Lung (tissue), 12 donors: ENCODE results near the gene RERE. TPM values are rescaled to one million over a fixed set of nuclear protein-coding genes. Genes with fewer than 3 reads are reported as not detected.

ENCODE experiments used
- ATAC-seq: fragments of 200-7000 bp; cut with Tn5 transposase; one replicate; pipeline ENCODE4 v1.9.1; 2020; ENCODE audit warnings: moderate number of reproducible peaks; ENCODE audit not compliant: insufficient read depth, low FRiP score
- DNase-seq, 3 donors: peaks; one replicate each; pipeline ENCODE4 v3.0.0-alpha.2; 2013 to 2017
- H3K27ac ChIP-seq, 2 donors: one replicate each; pipeline ENCODE4 v1.5.1; 2013; ENCODE audit warnings: mild to moderate bottlenecking in 2 of 2, moderate library complexity in 2 of 2, control low read depth in 1 of 2, inconsistent platforms in 1 of 2, low read depth in 1 of 2, low read length in 1 of 2
- H3K27me3 ChIP-seq, 3 donors: one replicate each; pipeline ENCODE4 v1.5.1; 2013; ENCODE audit warnings: low read length in 2 of 3; ENCODE audit not compliant: control insufficient read depth in 3 of 3, insufficient read depth in 3 of 3
- H3K36me3 ChIP-seq, 4 donors: one replicate each; pipeline ENCODE4 v1.5.1; 2013; ENCODE audit warnings: low read length in 4 of 4, mild to moderate bottlenecking in 1 of 4, moderate library complexity in 1 of 4; ENCODE audit not compliant: control insufficient read depth in 4 of 4, insufficient read depth in 4 of 4
- H3K4me1 ChIP-seq, 5 donors: one replicate each; pipeline ENCODE4 v1.5.1; 2013; ENCODE audit warnings: low read length in 5 of 5, mild to moderate bottlenecking in 2 of 5, moderate library complexity in 1 of 5; ENCODE audit not compliant: control insufficient read depth in 5 of 5, insufficient read depth in 5 of 5
- H3K4me3 ChIP-seq: one replicate; pipeline ENCODE4 v1.5.1; 2013; ENCODE audit warnings: mild to moderate bottlenecking, control low read depth, moderate library complexity
- H3K9ac ChIP-seq, 2 donors: one replicate each; pipeline ENCODE4 v1.5.1; 2013; ENCODE audit warnings: low read length in 2 of 2, control low read depth in 1 of 2; ENCODE audit not compliant: insufficient read depth in 1 of 2
- H3K9me3 ChIP-seq, 4 donors: one replicate each; pipeline ENCODE4 v1.5.1; 2013; ENCODE audit warnings: low read length in 3 of 4, mild to moderate bottlenecking in 1 of 4, moderate library complexity in 1 of 4; ENCODE audit not compliant: control insufficient read depth in 4 of 4, insufficient read depth in 3 of 4
- CTCF ChIP-seq: IDR thresholded peaks from 2 replicates; pipeline ENCODE4 v1.5.1; 2012; ENCODE audit warnings: mild to moderate bottlenecking; ENCODE audit errors: control extremely low read depth, extremely low read depth
- WGBS, 2 donors: extraction: QIAGEN DNeasy Blood & Tissue Kit; methylation state at CpG; one replicate each; pipeline ENCODE4 v1.1.7; 2013; 5-methylcytosine and 5-hydroxymethylcytosine counted together
- polyA plus RNA-seq, 2 donors: library from polyadenylated mRNA; stranded (reverse); fragments of 200-250 nt; gene quantifications; one replicate each; pipeline ENCODE4 v1.2.1, GENCODE V29; 2013
- total RNA-seq, 2 donors: library from RNA; depleted of rRNA in 1 of 2; stranded (reverse); fragments of >200 nt in 1 of 2; gene quantifications; one replicate each; pipeline ENCODE4 v1.2.1, GENCODE V29; 2014 to 2021
- donor health status: control.
- donor health status: control.
- donor health status: Bipolar disorder and iron deficiency.
- donor health status: healthy.
- donor health status: DM: yes; HTN: yes; CAD: no.

RERE gene
- total and polyA plus RNA-seq, 4 donors, result 21.7 to 207 (median 57.5) TPM

- no peak for ATAC-seq
- Histone ChIP-seq H3K4me3 (no peak overlapping the region), H3K27me3 (no peaks in the 10 kb centered on the region), H3K4me1 (peaks cover 0 to 20% (median 7%) of the 10 kb centered on the region in 5 donors), H3K36me3 (no peaks in the 10 kb centered on the region), H3K9me3 (no peaks in the 10 kb centered on the region), H3K9ac (no peak overlapping the region), H3K27ac (no peak overlapping the region)
- DNase-seq, result no peak
- 35 to 72% methylated on average over 2 of the region's 2 CpGs for WGBS, 2 donors
- no peak for TF ChIP-seq CTCF
These were observed 129.9 kb downstream of the RERE start for GRCh38 chr1:8687538-8687937.

- H3K36me3 ChIP-seq, result no peaks in the 10 kb centered on the region
- peak overlapping the region in 1 of 2 donors; percentile 30 for H3K9ac ChIP-seq
- WGBS, 2 donors, result 20 to 30% methylated on average over 4 of the region's 4 CpGs
- DNase-seq, result peak; percentile 73 to 88 (median 87)
- no peak overlapping the region for H3K4me3 ChIP-seq
- H3K27me3 ChIP-seq, result no peaks in the 10 kb centered on the region
- no peak for TF ChIP-seq CTCF
- no peak for ATAC-seq
- peak overlapping the region in 1 of 2 donors; percentile 80 for H3K27ac ChIP-seq
- peaks cover 0 to 20% (median 7%) of the 10 kb centered on the region in 5 donors for H3K4me1 ChIP-seq
- no peaks in the 10 kb centered on the region for H3K9me3 ChIP-seq
These were observed 130.4 kb downstream of the RERE start for GRCh38 chr1:8687039-8687438.

- 83 to 85% methylated on average over 8 of the region's 8 CpGs for WGBS, 2 donors
- H3K4me1 ChIP-seq, result peaks cover 5 to 36% (median 13%) of the 10 kb centered on the region in 5 donors
- TF ChIP-seq CTCF, result no peak
These were observed 132.0 kb downstream of the RERE start for GRCh38 chr1:8685463-8685862.

GRCh38 chr1:8684590-8684989, 132.8 kb downstream of the RERE start:
- TF ChIP-seq CTCF, result no peak
- no peaks in the 10 kb centered on the region for H3K36me3 ChIP-seq
- H3K9ac ChIP-seq, result no peak overlapping the region
- ATAC-seq, result no peak
- H3K4me1 ChIP-seq, result peaks cover 6 to 44% (median 16%) of the 10 kb centered on the region in 5 donors
- H3K27me3 ChIP-seq, result no peaks in the 10 kb centered on the region
- 97 to 100% methylated on average over 1 of the region's 1 CpG for whole genome bisulfite sequencing, 2 donors
- H3K4me3 ChIP-seq, result no peak overlapping the region
- no peak overlapping the region for H3K27ac ChIP-seq
- H3K9me3 ChIP-seq, result no peaks in the 10 kb centered on the region
- DNase-seq, result no peak

More at GRCh38 chr1:8685463-8685862, 132.0 kb downstream of the RERE start:
- Histone ChIP-seq H3K36me3 (no peaks in the 10 kb centered on the region), H3K9me3 (no peaks in the 10 kb centered on the region), H3K27me3 (no peaks in the 10 kb centered on the region), H3K9ac (no peak overlapping the region), H3K4me3 (no peak overlapping the region), H3K27ac (no peak overlapping the region)
- ATAC-seq (no peak), DNase-seq (no peak)
